Measurements from ENCODE around the gene GAS7. TPM values are rescaled to one million over a fixed set of nuclear protein-coding genes. Genes with fewer than 3 reads are reported as not detected.
A peak's percentile ranks its signal among the peaks of the same experiment; 100 is the strongest.

GAS7 gene
- total and polyA plus RNA-seq, 2 experiments from 2014 or later = 1.9 to 10.7 TPM

DNA sequence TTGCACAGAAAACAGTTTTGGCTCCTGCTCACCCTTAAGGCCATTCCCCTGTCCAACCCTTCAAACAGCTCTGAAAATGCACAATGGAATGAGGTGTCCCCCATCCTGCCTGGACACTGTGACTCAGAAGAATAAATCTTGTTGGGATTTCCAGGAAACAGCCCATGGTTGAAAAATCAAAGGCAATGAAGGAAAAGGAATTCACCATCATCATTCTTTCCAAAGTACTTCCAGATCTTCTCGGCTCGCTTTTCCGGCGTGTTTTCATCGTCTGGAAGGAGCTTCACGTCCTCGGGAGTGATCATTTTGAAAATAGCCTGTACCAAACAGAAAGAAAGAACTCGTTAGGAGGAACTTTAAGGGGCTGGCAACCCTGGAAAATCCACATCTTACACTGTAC is 297.6 kb downstream of the GAS7 start:
- peak overlapping the region; percentile 59; the same call in 1 of the 2 replicates for H2AFZ ChIP-seq
- no peaks in the 10 kb centered on the region for H3K9me3 Mint-ChIP-seq
- no peak overlapping the region for H3K4me3 Mint-ChIP-seq
- no peak overlapping the region for H3K27ac ChIP-seq (ENCODE audit: low read depth)
- no peaks in the 10 kb centered on the region for H3K9me2 ChIP-seq (ENCODE audit: insufficient read depth)
- H3K27me3 ChIP-seq (ENCODE audit: insufficient read depth) = no peaks in the 10 kb centered on the region
- TF ChIP-seq EZH2phosphoT487 (IDR thresholded peaks at IDR 0.05; ENCODE audit: unreplicated experiment) (no peak), POLR2AphosphoS5 (IDR thresholded peaks at IDR 0.05; ENCODE audit: low read depth) (no peak), NANOG (IDR thresholded peaks at IDR 0.05; ENCODE audit: borderline replicate concordance) (no peak), ZNF331 (CRISPR knock-in tag; IDR thresholded peaks at IDR 0.05; ENCODE audit: low read depth) (no peak), STAT1 (IDR thresholded peaks at IDR 0.05; ENCODE audit: unreplicated experiment) (no peak), JUNB (IDR thresholded peaks at IDR 0.05; ENCODE audit: unreplicated experiment) (no peak)
- TF ChIP-seq, protein P1, sequence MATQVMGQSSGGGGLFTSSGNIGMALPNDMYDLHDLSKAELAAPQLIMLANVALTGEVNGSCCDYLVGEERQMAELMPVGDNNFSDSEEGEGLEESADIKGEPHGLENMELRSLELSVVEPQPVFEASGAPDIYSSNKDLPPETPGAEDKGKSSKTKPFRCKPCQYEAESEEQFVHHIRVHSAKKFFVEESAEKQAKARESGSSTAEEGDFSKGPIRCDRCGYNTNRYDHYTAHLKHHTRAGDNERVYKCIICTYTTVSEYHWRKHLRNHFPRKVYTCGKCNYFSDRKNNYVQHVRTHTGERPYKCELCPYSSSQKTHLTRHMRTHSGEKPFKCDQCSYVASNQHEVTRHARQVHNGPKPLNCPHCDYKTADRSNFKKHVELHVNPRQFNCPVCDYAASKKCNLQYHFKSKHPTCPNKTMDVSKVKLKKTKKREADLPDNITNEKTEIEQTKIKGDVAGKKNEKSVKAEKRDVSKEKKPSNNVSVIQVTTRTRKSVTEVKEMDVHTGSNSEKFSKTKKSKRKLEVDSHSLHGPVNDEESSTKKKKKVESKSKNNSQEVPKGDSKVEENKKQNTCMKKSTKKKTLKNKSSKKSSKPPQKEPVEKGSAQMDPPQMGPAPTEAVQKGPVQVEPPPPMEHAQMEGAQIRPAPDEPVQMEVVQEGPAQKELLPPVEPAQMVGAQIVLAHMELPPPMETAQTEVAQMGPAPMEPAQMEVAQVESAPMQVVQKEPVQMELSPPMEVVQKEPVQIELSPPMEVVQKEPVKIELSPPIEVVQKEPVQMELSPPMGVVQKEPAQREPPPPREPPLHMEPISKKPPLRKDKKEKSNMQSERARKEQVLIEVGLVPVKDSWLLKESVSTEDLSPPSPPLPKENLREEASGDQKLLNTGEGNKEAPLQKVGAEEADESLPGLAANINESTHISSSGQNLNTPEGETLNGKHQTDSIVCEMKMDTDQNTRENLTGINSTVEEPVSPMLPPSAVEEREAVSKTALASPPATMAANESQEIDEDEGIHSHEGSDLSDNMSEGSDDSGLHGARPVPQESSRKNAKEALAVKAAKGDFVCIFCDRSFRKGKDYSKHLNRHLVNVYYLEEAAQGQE (IDR thresholded peaks at IDR 0.05; ENCODE audit: unreplicated experiment) = no peak
- TF ChIP-seq, protein P2, sequence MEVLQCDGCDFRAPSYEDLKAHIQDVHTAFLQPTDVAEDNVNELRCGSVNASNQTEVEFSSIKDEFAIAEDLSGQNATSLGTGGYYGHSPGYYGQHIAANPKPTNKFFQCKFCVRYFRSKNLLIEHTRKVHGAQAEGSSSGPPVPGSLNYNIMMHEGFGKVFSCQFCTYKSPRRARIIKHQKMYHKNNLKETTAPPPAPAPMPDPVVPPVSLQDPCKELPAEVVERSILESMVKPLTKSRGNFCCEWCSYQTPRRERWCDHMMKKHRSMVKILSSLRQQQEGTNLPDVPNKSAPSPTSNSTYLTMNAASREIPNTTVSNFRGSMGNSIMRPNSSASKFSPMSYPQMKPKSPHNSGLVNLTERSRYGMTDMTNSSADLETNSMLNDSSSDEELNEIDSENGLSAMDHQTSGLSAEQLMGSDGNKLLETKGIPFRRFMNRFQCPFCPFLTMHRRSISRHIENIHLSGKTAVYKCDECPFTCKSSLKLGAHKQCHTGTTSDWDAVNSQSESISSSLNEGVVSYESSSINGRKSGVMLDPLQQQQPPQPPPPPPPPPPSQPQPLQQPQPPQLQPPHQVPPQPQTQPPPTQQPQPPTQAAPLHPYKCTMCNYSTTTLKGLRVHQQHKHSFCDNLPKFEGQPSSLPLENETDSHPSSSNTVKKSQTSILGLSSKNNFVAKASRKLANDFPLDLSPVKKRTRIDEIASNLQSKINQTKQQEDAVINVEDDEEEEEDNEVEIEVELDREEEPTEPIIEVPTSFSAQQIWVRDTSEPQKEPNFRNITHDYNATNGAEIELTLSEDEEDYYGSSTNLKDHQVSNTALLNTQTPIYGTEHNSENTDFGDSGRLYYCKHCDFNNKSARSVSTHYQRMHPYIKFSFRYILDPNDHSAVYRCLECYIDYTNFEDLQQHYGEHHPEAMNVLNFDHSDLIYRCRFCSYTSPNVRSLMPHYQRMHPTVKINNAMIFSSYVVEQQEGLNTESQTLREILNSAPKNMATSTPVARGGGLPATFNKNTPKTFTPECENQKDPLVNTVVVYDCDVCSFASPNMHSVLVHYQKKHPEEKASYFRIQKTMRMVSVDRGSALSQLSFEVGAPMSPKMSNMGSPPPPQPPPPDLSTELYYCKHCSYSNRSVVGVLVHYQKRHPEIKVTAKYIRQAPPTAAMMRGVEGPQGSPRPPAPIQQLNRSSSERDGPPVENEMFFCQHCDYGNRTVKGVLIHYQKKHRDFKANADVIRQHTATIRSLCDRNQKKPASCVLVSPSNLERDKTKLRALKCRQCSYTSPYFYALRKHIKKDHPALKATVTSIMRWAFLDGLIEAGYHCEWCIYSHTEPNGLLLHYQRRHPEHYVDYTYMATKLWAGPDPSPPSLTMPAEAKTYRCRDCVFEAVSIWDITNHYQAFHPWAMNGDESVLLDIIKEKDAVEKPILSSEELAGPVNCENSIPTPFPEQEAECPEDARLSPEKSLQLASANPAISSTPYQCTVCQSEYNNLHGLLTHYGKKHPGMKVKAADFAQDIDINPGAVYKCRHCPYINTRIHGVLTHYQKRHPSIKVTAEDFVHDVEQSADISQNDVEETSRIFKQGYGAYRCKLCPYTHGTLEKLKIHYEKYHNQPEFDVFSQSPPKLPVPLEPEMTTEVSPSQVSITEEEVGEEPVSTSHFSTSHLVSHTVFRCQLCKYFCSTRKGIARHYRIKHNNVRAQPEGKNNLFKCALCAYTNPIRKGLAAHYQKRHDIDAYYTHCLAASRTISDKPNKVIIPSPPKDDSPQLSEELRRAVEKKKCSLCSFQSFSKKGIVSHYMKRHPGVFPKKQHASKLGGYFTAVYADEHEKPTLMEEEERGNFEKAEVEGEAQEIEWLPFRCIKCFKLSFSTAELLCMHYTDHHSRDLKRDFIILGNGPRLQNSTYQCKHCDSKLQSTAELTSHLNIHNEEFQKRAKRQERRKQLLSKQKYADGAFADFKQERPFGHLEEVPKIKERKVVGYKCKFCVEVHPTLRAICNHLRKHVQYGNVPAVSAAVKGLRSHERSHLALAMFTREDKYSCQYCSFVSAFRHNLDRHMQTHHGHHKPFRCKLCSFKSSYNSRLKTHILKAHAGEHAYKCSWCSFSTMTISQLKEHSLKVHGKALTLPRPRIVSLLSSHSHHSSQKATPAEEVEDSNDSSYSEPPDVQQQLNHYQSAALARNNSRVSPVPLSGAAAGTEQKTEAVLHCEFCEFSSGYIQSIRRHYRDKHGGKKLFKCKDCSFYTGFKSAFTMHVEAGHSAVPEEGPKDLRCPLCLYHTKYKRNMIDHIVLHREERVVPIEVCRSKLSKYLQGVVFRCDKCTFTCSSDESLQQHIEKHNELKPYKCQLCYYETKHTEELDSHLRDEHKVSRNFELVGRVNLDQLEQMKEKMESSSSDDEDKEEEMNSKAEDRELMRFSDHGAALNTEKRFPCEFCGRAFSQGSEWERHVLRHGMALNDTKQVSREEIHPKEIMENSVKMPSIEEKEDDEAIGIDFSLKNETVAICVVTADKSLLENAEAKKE (CRISPR knock-in tag; IDR thresholded peaks at IDR 0.05) = no peak
- TF ChIP-seq, protein P3, sequence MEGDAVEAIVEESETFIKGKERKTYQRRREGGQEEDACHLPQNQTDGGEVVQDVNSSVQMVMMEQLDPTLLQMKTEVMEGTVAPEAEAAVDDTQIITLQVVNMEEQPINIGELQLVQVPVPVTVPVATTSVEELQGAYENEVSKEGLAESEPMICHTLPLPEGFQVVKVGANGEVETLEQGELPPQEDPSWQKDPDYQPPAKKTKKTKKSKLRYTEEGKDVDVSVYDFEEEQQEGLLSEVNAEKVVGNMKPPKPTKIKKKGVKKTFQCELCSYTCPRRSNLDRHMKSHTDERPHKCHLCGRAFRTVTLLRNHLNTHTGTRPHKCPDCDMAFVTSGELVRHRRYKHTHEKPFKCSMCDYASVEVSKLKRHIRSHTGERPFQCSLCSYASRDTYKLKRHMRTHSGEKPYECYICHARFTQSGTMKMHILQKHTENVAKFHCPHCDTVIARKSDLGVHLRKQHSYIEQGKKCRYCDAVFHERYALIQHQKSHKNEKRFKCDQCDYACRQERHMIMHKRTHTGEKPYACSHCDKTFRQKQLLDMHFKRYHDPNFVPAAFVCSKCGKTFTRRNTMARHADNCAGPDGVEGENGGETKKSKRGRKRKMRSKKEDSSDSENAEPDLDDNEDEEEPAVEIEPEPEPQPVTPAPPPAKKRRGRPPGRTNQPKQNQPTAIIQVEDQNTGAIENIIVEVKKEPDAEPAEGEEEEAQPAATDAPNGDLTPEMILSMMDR (conservative IDR thresholded peaks at IDR 0.05; ENCODE audit: low read depth in 2 of 2) = no peak
- TF ChIP-seq, protein P4, sequence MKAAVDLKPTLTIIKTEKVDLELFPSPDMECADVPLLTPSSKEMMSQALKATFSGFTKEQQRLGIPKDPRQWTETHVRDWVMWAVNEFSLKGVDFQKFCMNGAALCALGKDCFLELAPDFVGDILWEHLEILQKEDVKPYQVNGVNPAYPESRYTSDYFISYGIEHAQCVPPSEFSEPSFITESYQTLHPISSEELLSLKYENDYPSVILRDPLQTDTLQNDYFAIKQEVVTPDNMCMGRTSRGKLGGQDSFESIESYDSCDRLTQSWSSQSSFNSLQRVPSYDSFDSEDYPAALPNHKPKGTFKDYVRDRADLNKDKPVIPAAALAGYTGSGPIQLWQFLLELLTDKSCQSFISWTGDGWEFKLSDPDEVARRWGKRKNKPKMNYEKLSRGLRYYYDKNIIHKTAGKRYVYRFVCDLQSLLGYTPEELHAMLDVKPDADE (IDR thresholded peaks at IDR 0.05) = no peak
- no peaks in the 10 kb centered on the region; the same call in 2 of the 3 replicates for H3K36me3 Mint-ChIP-seq (ENCODE audit: low read depth)
- peaks cover 6% of the 10 kb centered on the region for H3K4me1 Mint-ChIP-seq
- no peak for ATAC-seq
- H3F3A ChIP-seq (replicated peaks; ENCODE audit: low read depth) = no peaks in the 10 kb centered on the region
- no peaks in the 10 kb centered on the region; the same call in 1 of the 2 replicates for H3K36me3 ChIP-seq (ENCODE audit: insufficient read depth)
- no peaks in the 10 kb centered on the region for H3K4me1 ChIP-seq (ENCODE audit: insufficient read depth)
- no peak overlapping the region for H3K4me2 ChIP-seq
- H3K27me3 Mint-ChIP-seq (ENCODE audit: insufficient read depth, low read depth, poor library complexity) = peaks cover 1% of the 10 kb centered on the region
- DNase-seq (ENCODE audit: low spot score) = no peak
- H3K4me3 ChIP-seq = no peak overlapping the region
- H3K27ac Mint-ChIP-seq = no peak overlapping the region
- H4K20me1 ChIP-seq (replicated peaks; ENCODE audit: insufficient read depth) = no peaks in the 10 kb centered on the region
- no peaks in the 10 kb centered on the region for H3K79me2 ChIP-seq (replicated peaks; ENCODE audit: insufficient read depth)
